GM21360 (cell line): ENCODE data around the gene SMG7.

Experiments used
- ATAC-seq: cut with Tn5 transposase; IDR thresholded peaks from one replicate; pipeline ENCODE4 v1.9.1; 2021; ENCODE audit warnings: mild to moderate bottlenecking, moderate library complexity; ENCODE audit not compliant: unreplicated experiment

SMG7 gene

DNA sequence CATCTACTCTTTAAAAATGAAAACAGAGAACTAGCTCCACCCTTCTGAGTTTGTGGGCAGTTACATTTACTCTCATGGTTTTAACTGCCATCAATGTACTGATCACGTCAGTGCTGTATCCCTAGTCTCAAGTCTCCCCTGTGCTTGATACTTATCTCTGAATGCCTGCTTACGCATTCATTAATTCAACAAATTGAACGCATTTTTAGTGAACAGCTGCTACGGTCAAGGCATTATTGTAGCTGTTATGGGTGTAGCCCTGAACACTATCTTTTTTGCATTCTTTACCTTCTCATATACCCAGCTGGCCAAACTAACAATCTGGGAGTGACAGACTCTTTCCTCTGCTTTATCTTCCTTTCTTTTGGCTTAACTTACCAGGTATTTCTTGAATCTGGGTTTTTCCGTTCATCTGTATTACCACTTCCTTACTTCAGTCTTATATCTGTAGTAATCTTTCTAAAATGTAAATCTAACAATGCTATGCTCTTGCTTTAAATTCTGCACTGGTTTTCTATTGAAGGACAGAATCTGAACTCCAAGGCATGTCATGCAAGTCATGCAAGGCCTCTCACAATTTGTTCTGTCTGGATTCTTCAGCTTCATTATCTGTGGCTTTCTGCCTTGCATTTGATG, 33.3 kb downstream of the SMG7 start:
- no peak for ATAC-seq

GRCh38 chr1:183506561-183506960, 34.3 kb downstream of the SMG7 start:
- ATAC-seq: no peak

DNA sequence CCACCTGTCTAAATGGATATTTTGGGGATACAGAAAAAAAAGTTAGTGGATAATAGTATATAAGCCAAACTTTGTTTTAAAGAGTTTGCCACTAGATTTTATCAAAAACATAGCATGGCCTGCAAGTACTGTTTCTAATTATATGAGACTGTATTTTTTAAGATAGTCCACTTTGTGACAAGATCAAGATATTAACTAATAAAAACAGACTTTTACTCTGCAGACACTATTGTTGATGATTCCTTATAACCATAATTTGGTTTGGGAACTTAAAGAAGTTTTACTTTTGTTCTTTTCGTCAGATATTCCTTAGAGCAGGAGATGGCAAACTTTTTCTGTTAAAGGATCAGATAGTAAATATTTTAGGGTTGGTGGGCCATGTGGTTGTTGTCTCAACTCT, 36.4 kb downstream of the SMG7 start:
- ATAC-seq: no peak

DNA sequence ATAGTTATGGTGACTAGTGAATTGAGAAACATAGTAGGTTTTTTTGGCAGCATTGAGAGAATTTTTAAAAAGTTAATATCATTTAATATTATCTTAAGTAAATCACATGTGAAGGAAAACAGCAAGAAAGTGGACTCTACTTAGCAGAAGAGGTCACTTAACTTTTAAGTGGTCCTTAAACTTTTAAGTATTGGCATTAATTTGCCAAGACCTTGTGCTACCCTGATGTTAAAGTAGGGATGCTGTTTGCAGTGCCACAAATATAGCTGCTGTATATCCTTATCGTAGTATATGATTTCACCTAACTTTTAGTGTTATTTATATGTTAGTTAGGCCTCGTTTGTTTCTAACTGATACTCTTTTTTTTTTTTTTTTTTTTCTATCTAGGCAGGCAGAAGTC, 40.2 kb downstream of the SMG7 start:
- no peak for ATAC-seq

DNA sequence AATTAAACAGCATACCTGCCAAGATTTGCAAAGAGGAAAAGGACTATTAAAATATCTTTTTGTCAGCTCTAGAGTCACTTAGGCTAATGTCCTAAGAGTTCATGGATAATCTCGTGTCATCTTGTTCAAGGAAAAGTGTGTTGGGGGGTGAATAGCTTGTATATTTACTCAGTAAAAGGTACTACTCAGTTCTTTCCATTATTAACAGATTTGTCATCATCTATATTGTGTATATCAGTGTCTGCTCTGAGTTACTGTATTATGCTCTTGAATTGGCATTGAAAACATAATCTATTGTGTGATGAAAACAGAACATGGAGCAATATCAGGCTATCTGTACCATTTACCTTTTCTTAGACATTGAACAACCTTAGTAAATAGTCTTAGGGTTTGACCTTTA, 41.9 kb downstream of the SMG7 start:
- ATAC-seq: no peak

- ATAC-seq: no peak
Measured at GRCh38 chr1:183515002-183515689, 42.8 kb downstream of the SMG7 start.

GRCh38 chr1:183516725-183517124, 44.4 kb downstream of the SMG7 start:
- no peak for ATAC-seq

DNA sequence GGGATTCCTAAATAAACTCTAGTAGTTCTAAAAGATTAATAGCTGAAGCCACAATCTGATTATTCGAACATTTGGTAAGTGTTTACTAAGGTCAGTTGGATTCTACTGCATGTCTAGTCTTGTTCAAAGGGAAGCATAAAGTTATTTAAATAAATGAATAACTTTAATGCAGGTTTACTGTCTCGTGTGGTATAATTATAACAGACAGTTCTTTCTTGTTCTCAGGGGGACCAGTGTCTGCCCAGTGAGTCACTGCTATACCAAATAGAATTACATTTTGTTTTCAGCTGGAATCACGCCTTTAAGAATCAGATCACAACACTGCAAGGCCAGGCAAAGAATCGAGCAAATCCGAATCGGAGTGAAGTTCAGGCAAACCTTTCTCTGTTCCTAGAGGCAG, 45.1 kb downstream of the SMG7 start:
- ATAC-seq: no peak

GRCh38 chr1:183520379-183520778, 48.1 kb downstream of the SMG7 start:
- ATAC-seq: no peak

DNA sequence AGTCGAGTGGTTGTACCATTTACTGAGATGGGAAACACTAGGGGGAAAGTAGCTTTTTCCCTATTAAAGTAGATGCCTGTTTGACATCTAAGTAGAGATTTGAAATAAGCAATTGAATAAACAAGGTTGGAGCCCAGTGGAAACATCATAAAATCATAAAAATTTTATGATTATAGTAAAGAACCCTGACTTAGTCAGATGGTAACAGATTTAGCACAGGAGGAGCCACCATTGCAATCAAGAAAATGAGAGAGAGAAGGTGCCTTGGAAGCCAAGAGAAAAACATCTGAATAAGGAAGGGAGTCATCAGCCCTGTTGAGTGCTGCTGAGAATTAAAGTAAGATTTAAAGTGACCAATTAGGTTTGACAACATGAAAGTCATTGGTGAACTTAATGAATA, 49.8 kb downstream of the SMG7 start:
- ATAC-seq: no peak

GRCh38 chr1:183528577-183528976, 56.3 kb downstream of the SMG7 start:
- no peak for ATAC-seq

DNA sequence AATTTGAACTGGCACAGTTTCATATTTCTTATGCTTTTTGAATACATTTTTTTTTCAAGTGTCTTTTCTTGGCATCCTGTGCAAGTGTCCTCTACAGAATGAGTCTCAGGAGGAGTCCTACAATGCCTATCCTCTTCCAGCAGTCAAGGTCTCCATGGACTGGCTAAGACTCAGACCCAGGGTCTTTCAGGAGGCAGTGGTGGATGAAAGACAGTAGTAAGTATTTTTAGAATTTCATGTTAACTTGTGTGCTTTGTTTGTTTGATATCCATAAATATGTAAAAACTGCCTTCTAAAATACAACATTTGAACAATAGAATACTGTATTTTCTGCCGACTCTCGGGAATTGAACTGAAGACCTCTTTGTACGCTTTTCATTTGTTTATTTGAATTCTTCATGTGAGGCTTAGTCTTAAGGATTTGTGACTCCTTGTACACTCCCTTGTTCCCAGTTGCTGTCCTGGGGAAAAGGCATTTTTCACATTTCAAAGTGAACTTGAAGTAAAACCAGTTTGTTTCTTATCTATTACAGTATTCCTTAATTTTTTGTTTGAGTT, 61.4 kb downstream of the SMG7 start:
- ATAC-seq: no peak

DNA sequence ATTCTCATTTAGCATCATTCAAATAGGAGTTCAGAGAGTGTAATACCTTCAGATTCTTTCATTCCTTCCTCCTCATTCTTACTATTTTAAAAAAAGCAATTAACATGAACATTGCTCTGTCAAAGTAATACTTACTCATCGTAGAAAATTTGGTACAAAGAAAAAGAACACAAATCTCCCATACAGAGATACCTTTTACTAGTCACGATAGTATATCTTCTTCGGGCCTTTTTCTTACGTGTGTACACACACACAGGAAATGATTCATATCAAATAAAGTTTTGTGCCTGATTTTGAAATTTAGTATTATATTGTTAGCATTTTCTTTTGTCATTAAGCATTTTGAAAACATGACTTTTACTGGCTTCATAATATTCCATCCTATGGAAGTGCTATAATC, 65.1 kb downstream of the SMG7 start:
- ATAC-seq: no peak

DNA sequence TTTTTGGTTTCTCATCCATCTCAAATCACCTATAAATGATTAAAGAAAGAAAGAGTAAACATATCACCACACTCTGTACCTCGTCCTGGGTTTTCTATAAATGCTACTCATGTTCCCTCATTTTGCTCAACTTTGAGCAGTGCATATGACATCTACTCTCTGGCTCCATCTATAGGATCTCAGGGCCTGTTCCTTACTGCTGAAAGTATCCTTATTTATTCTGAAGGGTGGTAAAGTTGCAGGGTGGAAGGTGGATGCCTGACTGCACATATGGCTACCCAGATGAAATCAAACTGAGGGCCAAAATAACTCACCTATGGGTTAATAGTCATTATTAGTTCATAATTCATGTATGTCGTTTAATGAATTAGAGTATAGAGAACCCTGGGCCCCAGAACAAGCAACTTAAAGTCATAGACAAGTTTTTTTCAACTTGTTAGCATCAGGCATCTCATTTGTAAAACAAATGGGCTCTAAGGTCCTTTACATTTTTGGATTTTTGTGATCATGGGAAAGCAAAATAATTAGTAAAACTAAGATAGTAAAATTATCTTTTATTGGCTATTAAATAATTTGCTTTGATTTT, 71.4 kb downstream of the SMG7 start:
- no peak for ATAC-seq

DNA sequence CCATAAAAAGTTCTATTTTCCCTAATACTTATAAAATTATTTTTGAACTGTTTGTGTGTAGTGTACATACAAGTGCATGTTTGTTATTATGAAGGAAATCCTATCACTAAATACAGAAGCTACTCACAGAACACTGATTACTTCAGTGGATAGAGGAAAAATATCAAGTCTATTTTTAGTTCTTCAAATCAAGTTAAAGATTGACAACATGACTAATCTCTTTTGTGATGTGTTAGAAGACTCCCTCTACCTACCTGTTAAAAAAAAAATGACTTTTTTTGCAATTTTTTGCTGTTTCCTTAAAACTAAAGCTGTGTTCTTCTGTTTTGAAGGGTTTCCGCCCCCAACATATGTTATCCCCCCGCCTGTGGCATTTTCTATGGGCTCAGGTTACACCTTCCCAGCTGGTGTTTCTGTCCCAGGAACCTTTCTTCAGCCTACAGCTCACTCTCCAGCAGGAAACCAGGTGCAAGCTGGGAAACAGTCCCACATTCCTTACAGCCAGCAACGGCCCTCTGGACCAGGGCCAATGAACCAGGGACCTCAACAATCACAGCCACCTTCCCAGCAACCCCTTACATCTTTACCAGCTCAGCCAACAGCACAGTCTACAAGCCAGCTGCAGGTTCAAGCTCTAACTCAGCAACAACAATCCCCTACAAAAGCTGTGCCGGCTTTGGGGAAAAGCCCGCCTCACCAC, 72.4 kb downstream of the SMG7 start:
- no peak for ATAC-seq

GRCh38 chr1:183546427-183546826, 74.1 kb downstream of the SMG7 start:
- ATAC-seq: no peak

DNA sequence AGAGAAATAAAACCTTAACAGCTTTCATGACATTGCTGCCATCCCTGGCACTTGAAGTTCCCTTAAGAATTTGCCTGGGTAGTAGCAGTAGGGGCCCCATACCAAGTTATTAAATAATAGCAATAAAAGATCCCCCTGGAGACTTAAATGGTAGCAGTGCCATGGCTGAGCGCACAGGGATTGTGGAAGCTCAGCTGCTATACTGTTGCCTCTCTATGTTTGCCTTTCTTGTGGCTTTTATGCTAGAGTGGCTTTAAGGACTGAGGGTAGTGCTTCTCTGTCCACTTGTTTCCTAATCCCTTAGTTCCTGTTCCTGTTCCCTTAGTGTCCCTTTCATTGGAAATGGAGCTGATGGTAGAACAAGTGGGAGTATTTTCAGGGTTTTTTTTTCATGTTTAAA, 75.8 kb downstream of the SMG7 start:
- ATAC-seq: no peak

DNA sequence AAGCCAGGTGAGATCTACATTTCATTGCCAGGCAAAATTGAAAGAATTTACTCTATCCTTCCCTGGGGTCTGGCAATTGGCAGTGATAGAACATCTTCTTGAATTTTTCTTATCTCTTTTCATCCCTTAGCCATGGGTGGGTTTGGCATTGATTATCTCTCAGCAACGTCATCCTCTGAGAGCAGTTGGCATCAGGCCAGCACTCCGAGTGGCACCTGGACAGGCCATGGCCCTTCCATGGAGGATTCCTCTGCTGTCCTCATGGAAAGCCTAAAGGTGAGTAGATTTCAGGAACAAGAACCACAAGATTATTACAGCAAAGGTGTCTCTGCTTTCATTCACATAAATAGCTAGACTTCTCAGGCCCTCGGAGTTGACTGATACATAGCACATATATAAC, 78.6 kb downstream of the SMG7 start:
- ATAC-seq: no peak

DNA sequence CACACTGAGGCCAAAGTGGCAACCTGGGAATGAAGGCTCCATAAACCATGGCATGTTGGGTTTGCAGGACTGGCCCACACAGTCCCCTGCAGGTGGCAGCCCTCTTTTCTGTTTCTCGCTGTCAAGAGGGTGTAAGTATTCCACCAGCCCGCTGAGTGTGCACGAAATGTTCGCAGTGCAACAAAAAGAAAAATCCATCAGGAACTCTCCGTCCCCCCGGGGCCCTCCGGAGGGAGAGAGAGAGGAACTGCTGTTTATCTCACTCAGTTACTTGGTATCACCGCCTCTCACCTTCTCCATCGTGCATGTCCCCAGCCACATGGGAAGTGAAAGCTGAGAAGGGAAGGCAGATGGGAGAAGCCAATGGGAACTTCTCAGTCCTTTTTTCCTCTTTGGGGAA, 79.6 kb downstream of the SMG7 start:
- ATAC-seq: no peak

DNA sequence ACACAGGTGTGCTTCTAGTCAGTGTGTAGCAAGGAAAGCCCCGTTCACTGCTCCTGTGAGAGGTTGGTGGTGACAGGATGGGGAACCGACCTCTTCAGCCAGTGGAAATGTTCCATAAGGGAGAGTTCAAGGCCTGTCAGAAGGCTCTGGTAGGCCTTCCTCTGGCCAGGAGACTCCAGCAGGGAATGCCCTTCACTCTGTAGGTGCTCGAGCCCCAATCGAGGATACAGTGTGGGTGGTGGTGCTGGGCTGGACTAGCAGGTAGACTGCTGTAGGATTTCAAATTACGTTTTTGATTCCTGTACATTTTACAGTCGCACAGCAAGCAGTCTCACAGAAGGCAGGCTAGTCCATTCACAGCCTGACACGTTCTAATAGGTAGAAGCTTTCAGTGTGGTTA, 80.1 kb downstream of the SMG7 start:
- ATAC-seq: no peak

DNA sequence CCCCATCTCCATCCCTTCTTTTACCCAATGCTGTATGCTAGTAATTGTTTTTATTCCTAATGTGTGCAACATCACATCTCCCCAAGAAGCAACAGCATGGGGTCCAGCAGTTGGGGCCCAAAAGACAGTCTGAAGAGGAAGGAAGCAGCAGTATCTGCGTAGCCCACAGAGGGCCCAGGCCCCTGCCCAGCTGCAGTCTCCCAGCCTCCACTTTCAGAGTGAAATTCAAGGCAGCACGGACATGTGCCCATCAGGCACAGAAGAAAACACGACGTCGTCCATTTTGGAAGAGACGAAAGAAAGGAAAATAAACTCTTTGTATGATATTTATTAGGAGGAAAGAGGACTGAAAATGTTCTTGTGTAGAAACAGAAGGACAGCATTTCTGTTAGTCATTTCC, 80.6 kb downstream of the SMG7 start:
- ATAC-seq: no peak

DNA sequence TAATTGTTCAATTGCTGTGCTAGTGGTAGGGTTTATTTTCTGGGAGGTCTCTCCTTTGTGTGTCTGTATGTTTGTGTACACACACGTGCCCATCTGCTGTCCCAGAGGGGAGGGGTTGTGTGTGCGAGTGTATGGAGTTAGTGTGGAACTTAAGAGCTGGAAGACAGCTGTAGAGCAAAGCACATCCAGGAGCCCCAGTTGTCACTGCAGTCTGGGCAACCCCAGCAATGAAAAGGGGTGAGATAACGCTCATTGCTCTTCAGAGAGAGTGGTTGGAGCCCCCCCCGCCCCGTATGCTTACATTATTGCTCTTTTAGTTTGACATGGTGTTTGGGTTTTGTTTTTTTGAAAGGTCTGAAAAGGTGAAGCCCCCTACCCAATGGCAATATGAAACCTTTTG, 81.0 kb downstream of the SMG7 start:
- no peak for ATAC-seq
